Peyer's patch (tissue), 4 donors: Measurements from ENCODE around the gene ALG5. TPM values are rescaled to one million over a fixed set of nuclear protein-coding genes. Genes with fewer than 3 reads are reported as not detected.

Source experiments
- DNase-seq, 3 donors: peaks; one replicate each; pipeline ENCODE4 v3.0.0-alpha.2; 2017 to 2019
- H3K27ac ChIP-seq, 4 donors: fragments of 200-600 bp; sonication (generic); one replicate each; pipeline ENCODE4 v1.5.1; 2016 to 2019
- H3K27me3 ChIP-seq, 2 donors: fragments of 200-600 bp; sonication (generic); one replicate each; pipeline ENCODE4 v1.5.1; 2019
- H3K36me3 ChIP-seq, 3 donors: fragments of 200-600 bp; sonication (generic); one replicate each; pipeline ENCODE4 v1.5.1; 2016 to 2019
- H3K4me1 ChIP-seq, 4 donors: fragments of 200-600 bp; sonication (generic); one replicate each; pipeline ENCODE4 v1.5.1; 2016 to 2019
- H3K4me3 ChIP-seq, 4 donors: fragments of 200-600 bp; sonication (generic); 1 replicate in 3 of 4; 2 replicates in 1 of 4; pipeline ENCODE4 v1.5.1; 2016 to 2019; ENCODE audit warnings: mild to moderate bottlenecking in 1 of 4
- H3K9me3 ChIP-seq, 4 donors: fragments of 200-600 bp; sonication (generic); one replicate each; pipeline ENCODE4 v1.5.1; 2016 to 2019; ENCODE audit warnings: mild to moderate bottlenecking in 1 of 4
- CTCF ChIP-seq, 6 experiments: fragments of 450-650 bp in 4 of 6; fragments of 200-600 bp in 2 of 6; sonication (generic) in 1 of 6; IDR thresholded peaks; one replicate each; pipeline ENCODE4 v1.5.1; 2017 to 2019; ENCODE audit warnings: antibody characterized with exemption in 6 of 6, mild to moderate bottlenecking in 3 of 6, moderate library complexity in 1 of 6
- POLR2A ChIP-seq, 2 donors: fragments of 450-650 bp; IDR thresholded peaks; one replicate each; pipeline ENCODE4 v1.5.1; 2017; ENCODE audit warnings: antibody characterized with exemption in 2 of 2, mild to moderate bottlenecking in 2 of 2, moderate library complexity in 2 of 2
- total RNA-seq, 4 donors: library from RNA; depleted of rRNA; stranded (reverse); fragments of >200 nt; gene quantifications; one replicate each; pipeline ENCODE4 v1.1.0, GENCODE V29; 2016

ALG5 gene
- total RNA-seq, 4 donors from 2014 or later: 21.3 to 25.4 (median 22.3) TPM

GRCh38 chr13:36979361-36980050 is 19.6 kb downstream of the ALG5 start:
- no peaks in the 10 kb centered on the region for H3K9me3 ChIP-seq
- DNase-seq: no peak
- H3K4me3 ChIP-seq: no peak overlapping the region
- H3K36me3 ChIP-seq: peaks cover 0 to 54% (median 0%) of the 10 kb centered on the region in 3 donors
- no peaks in the 10 kb centered on the region for H3K4me1 ChIP-seq
- no peak for TF ChIP-seq CTCF (IDR thresholded peaks at IDR 0.05)
- TF ChIP-seq POLR2A (IDR thresholded peaks at IDR 0.05): no peak
- no peak overlapping the region for H3K27ac ChIP-seq
- H3K27me3 ChIP-seq: no peaks in the 10 kb centered on the region

GRCh38 chr13:36975172-36975571 is 24.0 kb downstream of the ALG5 start:
- H3K36me3 ChIP-seq: peaks cover 0 to 55% (median 0%) of the 10 kb centered on the region in 3 donors
- DNase-seq: no peak
- no peaks in the 10 kb centered on the region for H3K4me1 ChIP-seq
- H3K27me3 ChIP-seq: no peaks in the 10 kb centered on the region
- H3K9me3 ChIP-seq: no peaks in the 10 kb centered on the region
- no peak overlapping the region for H3K4me3 ChIP-seq
- no peak for TF ChIP-seq CTCF (IDR thresholded peaks at IDR 0.05)
- TF ChIP-seq POLR2A (IDR thresholded peaks at IDR 0.05): no peak
- H3K27ac ChIP-seq: no peak overlapping the region

- no peak overlapping the region for H3K27ac ChIP-seq
- no peak for TF ChIP-seq CTCF (IDR thresholded peaks at IDR 0.05)
- TF ChIP-seq POLR2A (IDR thresholded peaks at IDR 0.05): no peak
- no peak for DNase-seq
- H3K4me3 ChIP-seq: no peak overlapping the region
- no peaks in the 10 kb centered on the region for H3K9me3 ChIP-seq
- H3K27me3 ChIP-seq: no peaks in the 10 kb centered on the region
- peaks cover 0 to 65% (median 0%) of the 10 kb centered on the region in 3 donors for H3K36me3 ChIP-seq
- H3K4me1 ChIP-seq: no peaks in the 10 kb centered on the region
These were observed 25.4 kb downstream of the ALG5 start for GRCh38 chr13:36973621-36974295.

GRCh38 chr13:36973009-36973408 is 26.1 kb downstream of the ALG5 start:
- H3K27ac ChIP-seq: no peak overlapping the region
- H3K36me3 ChIP-seq: peaks cover 0 to 67% (median 0%) of the 10 kb centered on the region in 3 donors

GRCh38 chr13:36966404-36966803 is 32.7 kb downstream of the ALG5 start:
- H3K4me1 ChIP-seq: no peaks in the 10 kb centered on the region
- peaks cover 0 to 76% (median 0%) of the 10 kb centered on the region in 3 donors for H3K36me3 ChIP-seq
- H3K4me3 ChIP-seq: no peak overlapping the region
- no peaks in the 10 kb centered on the region for H3K27me3 ChIP-seq
- H3K9me3 ChIP-seq: no peaks in the 10 kb centered on the region
- no peak overlapping the region for H3K27ac ChIP-seq
- no peak for DNase-seq
- no peak for TF ChIP-seq CTCF (IDR thresholded peaks at IDR 0.05)
- TF ChIP-seq POLR2A (IDR thresholded peaks at IDR 0.05): no peak

More at GRCh38 chr13:36973009-36973408, 26.1 kb downstream of the ALG5 start:
- TF ChIP-seq CTCF (IDR thresholded peaks at IDR 0.05) (no peak), POLR2A (IDR thresholded peaks at IDR 0.05) (no peak)
- Histone ChIP-seq H3K4me1 (no peaks in the 10 kb centered on the region), H3K4me3 (no peak overlapping the region), H3K9me3 (no peaks in the 10 kb centered on the region), H3K27me3 (no peaks in the 10 kb centered on the region)
- DNase-seq: no peak
